Stimulated activated CD8-positive, alpha-beta memory T cell treated with anti-CD3 and anti-CD28 coated beads, Interleukin-15, amount 100 ng/mL, for 4 hours (primary cell): ENCODE data around the gene NARS2.

Experiments used
- DNase-seq, 2 donors: peaks; one replicate each; pipeline ENCODE4 v3.0.0-alpha.2; 2020; ENCODE audit warnings: low read depth in 2 of 2

The NARS2 gene

DNA sequence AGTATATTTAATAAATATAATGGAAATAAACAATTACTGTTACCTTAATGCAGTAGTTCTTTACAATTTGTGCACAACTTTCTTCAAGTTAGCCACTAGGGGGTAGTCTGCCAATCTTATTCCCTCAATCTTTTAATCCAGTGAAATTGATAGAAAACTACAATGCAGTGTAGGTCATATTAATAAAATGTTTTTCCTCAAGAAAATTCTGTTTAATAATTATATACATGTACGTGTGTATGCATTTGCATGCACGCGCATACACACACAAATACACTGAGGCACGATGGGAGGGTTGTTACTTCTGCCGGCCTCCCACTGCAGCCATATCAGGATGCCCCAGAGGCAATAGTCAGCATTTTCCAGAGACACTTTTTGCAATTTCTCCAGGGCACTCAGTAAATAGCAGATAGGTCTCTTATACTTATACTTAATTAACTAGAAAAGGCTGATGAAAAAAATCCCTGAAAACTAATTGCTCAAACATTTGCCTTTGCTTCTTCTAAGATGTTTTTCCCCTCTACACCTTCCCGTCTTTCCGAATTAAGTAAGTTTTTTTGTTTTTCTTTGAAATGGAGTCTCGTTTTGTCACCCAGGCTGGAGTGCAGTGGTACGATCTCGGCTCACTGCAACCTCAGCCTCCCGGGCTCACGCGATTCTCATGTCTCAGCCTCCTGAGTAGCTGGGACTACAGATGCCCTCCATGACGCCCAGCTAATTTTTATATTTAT lies 160.2 kb downstream of the NARS2 start:
- no peak for DNase-seq

DNA sequence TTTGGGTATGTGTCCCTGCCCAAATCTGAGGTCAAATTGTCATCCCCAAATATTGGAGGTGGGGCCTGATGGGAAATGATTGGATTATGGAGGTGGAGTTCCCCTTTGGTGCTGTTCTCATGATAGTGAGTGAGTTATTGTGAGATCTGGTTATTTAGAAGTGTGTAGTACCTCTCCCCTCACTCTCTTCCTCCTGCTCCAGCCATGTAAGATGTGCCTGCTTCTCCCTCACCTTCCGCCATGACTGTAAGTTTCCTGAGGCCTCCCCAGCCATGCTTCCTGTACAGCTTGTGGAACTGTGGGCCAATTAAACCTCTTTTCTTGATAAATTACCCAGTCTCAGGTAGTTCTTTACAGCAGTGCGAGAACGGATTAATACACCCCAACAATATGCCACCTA lies 166.0 kb downstream of the NARS2 start:
- DNase-seq, result no peak

DNA sequence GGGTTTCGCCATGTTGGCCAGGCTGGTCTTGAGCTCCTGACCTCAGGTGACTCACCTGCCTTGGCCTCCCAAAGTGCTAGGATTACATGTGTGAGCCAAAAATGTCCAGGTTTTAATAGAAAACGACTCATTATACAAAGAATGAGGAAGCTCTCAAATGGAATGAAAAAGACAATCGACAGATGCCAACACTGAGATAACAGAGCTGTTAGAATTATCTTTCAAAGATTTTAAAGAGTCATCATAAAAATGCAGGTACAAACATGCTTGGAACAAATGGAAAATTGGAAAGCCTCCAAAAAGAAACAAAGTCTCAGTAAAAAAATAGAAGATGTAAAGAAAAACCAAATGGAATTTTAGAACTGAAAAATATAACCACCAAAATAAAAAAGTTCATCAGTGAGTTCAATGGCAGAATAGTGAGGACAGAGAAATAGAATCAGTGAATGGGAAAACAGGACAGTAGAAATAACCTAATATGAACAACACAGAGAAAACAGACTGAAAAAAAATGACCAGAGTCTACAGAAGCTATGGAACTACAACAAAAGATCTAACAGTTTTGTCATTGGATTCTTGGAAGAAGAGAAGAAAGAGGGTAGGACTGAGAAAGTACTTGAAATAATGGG lies 168.0 kb downstream of the NARS2 start:
- no peak for DNase-seq

DNA sequence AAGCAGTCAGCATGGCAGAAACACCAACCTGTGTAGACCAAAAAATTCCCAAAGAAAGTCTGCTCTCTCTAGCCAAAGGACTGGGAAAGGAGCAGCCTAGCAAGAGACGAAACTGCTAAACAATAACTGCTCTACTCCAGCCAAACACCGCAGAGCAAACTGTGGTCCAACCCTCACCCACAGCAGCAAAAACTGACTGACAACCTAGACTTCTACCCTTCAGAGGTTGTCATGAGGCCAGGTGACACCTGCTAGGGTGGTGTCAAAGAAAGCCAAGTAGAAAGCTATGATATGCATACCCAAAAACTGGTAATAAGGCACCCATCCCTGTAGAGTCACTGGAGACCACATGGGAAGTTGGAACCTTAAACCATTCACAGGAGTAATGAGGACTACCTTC lies 168.9 kb downstream of the NARS2 start:
- DNase-seq, result no peak

DNA sequence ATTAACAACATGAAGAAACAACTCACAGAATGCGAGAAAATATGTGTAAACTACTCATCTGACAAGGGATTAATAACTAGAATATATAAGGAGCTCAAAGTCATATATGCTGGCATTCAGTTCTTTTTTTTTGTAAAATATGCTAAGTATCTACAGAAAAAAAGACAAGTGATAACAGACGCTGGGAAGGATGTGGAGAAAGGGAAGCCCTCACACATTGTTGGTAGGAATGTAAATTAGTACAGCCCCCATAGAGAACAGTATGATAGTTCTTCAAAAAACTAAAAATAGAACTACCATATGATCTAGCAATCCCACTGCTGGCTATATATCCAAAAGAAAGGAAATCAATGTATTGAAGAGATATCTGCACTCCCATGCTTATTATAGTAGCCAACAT lies 170.9 kb downstream of the NARS2 start:
- no peak for DNase-seq

DNA sequence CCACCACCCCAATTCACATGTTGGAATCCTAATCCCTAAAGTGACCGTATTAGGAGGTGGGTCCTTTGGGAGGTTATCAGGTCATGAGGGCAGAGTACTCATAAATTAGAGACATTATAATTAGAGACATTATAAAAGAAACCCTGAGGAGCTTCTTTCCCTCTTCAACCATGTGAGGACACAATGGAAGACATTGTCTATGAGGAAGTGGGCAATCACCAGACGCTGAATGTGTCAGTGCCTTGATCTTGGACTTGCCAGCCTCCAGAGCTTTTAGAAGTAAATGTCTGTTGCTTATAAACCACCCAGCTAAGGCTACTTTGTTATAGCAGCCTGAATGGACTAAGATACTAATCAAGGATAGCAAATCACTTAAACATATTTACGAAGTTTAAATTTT lies 171.8 kb downstream of the NARS2 start:
- no peak for DNase-seq

DNA sequence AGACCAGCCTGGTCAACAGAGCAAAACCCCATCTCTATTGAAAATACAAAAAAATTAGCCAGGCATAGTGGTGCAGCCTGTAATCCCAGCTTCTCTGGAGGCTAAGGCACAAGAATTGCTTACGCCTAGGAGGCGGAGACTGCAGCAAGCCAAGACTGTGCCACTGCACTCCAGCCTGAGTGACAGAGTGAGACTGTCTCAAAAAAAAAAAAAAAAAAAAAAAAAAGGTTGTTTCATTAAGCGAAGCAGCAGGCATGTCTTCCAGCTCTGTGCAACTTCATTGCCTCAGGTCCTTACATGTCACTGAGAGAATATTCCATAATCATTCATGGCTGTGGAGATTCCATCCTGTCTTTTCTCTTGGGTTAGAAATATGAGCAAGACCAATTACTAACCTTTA lies 174.0 kb downstream of the NARS2 start:
- DNase-seq, result no peak

DNA sequence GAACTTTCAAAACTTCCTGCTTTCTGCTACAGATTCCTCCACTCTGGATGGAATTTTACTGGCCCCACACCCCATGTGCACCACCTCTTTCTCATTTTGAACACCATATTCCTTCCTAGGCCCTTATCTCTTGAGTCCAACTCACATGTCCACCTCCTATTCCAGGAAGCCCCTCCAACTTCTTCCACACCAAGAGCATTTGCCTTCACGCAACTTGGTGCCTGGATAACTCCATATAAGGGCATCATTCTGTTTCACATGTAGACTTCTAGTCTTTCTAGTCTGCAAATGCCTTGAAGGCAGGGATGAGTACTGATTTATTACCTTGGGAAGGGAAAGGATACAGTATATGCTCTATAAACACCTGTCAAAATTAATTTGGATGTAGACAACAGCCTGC lies 174.5 kb downstream of the NARS2 start:
- no peak for DNase-seq

DNA sequence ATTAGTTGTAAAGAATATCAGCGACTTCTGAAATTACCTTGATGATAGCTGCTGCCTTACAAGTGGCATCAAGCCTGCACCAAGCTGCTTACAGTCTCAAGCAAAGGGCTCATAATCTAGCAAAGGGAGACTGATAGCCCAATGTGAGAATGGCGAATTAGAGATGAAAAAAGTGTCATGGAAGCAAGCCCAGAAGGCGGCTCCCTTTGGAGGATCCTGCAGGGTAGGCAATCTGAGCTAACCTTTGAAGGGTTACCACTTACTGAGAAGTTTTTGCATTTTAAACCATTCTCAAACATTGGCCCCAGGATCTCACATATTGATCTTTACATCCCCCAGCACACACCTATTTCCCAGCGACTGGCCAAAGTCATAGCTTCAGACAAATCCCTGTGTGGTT lies 175.5 kb downstream of the NARS2 start:
- DNase-seq, result no peak

DNA sequence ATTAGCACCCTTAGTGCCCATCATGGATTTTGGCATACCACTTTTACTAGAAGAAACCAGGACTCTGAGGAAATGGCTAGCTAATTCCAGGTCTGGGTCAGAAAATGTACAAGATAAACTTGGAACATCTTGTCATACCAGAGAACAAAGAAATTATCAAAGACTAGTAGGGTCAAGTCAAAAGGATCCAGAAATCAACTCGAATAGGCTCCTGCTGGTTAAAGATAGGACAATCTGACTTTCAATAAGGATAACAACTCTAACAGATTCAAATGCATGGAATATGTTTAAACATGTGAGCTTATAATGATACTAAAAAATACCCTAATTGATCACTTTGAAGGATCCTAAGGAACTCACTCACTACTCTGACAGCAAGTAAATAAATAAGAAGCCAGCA lies 175.9 kb downstream of the NARS2 start:
- DNase-seq, result no peak

DNA sequence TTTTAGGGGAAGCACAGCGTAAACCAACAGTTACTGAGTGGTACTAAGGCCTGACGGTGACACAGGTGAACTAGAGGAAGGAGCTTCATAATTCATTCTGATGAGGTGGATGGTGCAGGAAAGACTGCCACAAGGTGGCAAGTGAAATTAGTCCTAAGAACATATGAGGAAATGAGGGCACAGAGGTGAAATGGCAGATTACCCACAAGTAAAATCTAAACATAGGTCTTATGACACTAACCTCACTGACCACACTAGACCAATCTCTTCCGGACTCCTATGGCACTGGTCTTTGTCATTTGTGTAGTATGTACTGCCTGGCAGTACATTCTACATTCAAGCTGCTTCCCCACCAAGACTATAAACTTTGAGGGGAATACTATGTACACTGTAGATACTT lies 177.3 kb downstream of the NARS2 start:
- DNase-seq, result no peak

DNA sequence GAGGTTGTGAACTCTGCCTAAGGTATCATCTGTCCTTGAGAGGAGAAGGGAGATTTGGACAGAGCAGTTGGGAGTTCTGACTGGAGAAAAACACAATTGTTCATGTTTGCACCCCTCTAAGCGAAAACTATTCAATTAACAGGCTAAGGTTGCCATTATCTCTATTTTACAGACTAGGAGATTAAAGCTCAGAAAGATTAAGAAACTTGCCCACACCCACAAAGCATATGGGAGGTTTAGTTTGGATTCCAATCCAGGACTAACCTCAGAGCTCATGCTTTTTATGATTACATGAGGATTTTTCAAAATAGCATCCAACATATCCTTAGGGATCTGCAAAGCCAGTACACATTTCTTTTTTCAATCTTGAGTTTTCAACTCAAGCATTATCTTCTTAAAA lies 179.1 kb downstream of the NARS2 start:
- no peak for DNase-seq

DNA sequence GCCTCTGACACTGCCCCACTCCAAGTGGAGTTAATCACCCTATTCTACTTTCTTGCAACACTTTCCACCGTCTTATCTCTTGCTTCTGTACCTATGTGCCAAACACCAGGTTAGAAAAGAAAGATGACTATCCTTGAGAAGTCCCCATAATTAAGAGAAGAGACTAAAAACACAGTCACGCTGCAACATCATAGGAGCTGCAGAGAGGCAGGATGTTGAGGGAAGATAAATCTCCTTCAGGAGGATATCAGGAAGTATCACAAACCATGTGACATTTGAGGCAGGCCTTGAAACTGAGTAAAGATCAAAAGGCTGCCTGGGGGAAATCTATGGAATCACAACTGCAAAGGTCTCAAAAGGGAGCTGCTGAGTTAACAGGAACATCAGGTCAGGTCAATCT lies 181.8 kb downstream of the NARS2 start:
- no peak for DNase-seq

DNA sequence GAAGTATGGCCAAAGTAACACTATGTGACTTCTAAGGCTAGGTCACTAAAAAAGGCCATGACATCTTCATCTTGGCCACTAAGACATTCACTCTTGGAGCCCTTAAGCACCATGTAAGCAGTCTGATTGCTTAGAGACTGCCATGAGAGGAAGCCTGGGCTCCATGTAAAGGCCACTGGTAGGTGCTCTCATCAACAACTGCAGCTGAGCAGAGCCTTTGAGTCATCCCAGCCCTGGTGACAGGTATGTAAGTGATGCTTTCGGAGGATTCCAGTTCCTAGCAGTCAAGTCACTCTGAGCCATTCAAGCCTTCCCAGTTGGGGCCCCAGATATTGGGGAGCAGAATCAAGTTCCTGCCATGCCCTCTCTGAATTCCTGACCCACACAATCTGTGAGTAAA lies 183.2 kb downstream of the NARS2 start:
- DNase-seq, result no peak

DNA sequence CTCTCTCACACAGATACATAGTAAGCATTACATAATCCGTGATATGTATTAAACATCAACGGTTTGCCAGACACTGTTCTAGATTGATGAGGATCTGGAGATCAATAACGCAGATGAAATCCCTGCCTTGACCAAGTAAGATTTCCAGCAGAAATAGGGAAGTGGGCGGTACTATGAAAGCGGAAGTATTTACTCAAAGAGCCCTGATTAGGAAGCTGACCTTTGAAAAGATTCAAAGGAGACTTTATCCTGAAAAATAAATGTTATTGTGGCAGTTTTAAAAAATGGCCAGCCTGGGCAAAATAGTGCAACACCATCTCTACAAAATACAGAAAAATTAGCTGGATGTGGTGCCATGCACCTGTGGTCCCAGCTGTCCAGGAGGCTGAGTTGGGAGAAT lies 183.9 kb downstream of the NARS2 start:
- DNase-seq, result no peak

DNA sequence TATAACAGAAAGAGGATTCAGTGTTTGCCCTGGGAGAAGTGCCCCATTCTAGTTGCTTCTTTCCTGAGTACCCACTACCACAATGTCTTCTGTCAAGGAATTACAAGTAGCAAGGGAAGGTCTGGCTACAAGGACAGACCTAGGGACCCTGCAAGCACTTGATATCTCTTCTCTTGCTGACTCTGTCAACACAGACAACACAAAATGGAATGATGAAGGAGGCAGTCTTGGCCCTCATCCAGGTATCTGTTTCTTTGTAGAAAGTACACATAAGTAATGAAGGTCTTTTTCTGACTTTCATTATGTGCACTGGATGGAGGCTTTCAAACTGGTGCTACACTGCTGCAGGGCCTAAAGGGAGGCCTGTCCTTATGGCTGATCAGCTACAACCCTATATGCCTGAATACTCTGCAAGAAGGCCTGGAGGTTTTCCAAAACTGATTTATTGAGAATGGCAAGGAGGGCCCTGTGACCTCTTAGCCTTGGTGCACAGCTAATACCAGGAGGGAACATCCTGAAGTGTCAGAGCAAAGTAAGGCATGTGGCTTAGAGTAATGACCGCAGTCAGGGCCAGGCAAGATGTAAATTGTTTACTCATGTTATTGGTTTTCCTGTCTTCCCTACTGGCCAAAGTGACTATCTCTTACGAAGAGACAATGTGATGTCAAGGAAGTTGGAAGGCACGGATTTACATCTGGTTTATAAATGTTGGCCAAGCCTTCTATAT lies 188.3 kb downstream of the NARS2 start:
- no peak for DNase-seq
